GM18870 (cell line): ENCODE measurements around the gene HNRNPK.

ENCODE experiments used
- ATAC-seq: cut with Tn5 transposase; IDR thresholded peaks from one replicate; pipeline ENCODE4 v1.9.1; 2021; ENCODE audit warnings: moderate library complexity; ENCODE audit not compliant: unreplicated experiment

Gene HNRNPK

DNA sequence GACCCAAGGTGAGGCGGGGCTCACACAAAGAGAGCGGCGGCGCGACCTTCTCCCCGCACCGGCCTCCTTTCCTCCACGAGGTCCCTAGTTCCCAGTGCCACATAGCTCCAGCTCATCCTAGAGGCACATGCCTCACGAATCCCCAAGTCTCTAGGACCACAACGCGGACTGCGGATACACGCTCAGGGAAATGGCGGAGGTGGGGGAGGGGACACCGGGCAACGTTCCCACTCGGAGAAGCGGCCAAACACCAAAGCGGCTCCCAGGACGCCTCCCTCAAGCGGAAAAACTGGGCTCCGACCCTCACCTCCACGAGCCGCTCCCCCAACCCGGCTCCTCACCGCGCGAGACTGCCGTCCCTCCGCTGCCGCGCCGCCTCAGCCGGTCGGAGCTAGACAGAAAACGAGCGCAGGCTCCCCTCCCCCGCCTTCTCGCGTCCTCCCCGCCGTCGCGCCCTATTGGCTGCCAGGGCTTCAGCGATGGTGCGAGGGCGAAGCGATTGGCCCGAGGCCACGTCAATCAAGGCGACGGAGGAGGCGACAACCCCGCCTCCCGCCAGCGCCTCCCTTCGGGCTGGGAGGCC lies at the start of gene HNRNPK:
Gene HNRNPK (minus strand): TSS at position 404 of the 583 bp plus-strand sequence. CDS start 1,963 bp downstream, outside the sequence.
- peak; percentile 78 for ATAC-seq

- no peak for ATAC-seq
Observed at GRCh38 chr9:84027201-84027600, 47.2 kb upstream of the HNRNPK start.

- no peak for ATAC-seq
Observed at GRCh38 chr9:84024041-84024575, 44.1 kb upstream of the HNRNPK start.

GRCh38 chr9:84007662-84008061 lies 27.6 kb upstream of the HNRNPK start:
- no peak for ATAC-seq

DNA sequence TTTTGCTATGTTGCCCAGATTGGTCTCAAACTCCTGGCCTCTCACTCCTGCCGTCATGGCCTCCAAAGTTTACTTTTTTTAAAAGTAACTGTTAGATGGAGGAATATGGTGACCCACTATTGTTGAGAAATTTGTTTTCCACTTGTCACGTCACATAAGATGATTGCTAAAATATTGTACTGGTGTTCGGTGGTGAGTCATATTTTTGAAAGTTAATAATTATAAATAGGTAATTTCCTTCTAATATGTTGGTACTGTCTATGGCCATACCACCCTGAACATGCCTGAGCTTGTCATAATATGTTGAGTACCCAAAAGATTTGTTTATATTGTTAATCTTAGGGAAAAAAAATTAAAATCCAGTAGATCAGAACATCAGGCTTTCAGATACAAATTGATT lies 23.2 kb upstream of the HNRNPK start:
- ATAC-seq, result no peak

- ATAC-seq, result peak; percentile 80
Observed at GRCh38 chr9:84002344-84002743, 22.3 kb upstream of the HNRNPK start.

GRCh38 chr9:84001621-84002020 lies 21.6 kb upstream of the HNRNPK start:
- ATAC-seq, result no peak

GRCh38 chr9:84000186-84000585 lies 20.2 kb upstream of the HNRNPK start:
- no peak for ATAC-seq

DNA sequence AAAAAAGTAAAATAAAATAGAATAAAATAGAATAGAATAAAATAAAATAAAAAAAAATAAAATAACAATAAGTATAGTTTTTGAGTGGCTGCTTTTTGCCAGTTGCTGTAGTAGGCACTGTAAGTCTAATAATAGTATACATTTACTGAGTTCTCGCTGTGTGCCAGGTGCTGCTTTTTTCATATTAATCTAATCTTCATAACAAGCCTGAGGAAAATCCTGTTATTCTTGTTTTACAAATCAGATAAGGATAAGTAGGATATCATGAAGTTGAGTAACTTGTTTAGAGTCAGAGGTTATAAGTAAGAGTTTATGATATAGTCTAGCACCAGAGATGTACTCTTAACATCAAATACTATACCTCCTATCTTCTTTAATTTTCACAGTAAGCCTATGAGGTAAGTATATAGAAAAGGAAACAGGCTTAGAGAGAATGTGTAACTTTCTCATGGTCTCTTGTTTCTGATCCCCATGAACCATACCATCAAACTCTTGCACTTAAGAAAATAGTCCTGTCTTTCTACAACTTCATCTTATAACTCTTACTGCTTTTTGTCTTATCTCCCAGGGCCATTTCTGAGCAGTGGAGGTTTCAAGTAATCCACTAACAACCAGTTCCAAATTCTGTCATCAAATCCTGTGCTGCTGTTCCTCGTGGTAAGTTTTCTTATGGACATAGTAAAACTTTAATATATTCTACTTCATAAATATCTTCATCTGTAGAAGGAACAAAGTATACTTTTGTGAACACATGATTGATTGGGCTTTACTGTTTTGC lies 19.3 kb upstream of the HNRNPK start:
- no peak for ATAC-seq

- no peak for ATAC-seq
Observed at GRCh38 chr9:83996126-83996525, 16.1 kb upstream of the HNRNPK start.

DNA sequence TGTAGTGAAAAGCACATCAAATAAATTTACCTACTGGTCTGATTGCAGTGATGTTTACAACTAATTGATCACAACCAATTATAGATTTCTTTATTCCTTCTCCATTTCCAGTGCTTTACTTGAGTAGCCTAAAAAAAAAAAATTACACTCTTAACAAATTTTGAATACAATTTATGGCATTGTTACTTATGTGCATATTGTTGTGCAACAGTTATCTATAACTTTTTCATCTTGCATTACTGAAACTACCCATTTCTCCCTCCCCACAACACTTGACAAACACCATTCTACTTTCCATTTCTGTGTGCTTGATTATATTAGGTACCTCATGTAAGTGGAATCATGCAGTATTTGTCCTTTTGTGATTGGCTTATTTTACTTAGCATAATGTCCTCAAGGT lies 12.9 kb upstream of the HNRNPK start:
- ATAC-seq, result no peak

- no peak for ATAC-seq
Observed at GRCh38 chr9:83992407-83992806, 12.4 kb upstream of the HNRNPK start.

DNA sequence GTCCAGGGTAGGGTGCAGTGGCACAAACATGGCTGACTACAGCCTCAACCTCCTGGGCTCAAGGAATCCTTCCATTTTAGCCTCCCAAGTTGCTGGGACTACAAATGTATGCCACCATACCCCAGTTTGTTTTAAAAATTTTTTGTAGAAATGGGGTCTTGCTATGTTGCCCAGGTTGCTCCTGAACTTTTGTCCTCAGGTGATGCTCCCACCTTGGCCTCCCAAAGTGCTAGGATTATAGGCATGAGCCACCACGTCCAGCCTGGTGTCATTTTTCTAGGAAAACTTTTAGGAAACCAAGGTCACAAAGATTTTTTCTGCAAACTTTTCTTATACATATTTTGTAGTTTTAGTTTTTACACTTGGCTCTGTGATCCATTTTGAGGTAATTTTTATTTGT lies 11.3 kb upstream of the HNRNPK start:
- no peak for ATAC-seq

- ATAC-seq, result no peak
Observed at GRCh38 chr9:83988411-83988810, 8.4 kb upstream of the HNRNPK start.

- ATAC-seq, result no peak
Observed at GRCh38 chr9:83987402-83987791, 7.4 kb upstream of the HNRNPK start.

DNA sequence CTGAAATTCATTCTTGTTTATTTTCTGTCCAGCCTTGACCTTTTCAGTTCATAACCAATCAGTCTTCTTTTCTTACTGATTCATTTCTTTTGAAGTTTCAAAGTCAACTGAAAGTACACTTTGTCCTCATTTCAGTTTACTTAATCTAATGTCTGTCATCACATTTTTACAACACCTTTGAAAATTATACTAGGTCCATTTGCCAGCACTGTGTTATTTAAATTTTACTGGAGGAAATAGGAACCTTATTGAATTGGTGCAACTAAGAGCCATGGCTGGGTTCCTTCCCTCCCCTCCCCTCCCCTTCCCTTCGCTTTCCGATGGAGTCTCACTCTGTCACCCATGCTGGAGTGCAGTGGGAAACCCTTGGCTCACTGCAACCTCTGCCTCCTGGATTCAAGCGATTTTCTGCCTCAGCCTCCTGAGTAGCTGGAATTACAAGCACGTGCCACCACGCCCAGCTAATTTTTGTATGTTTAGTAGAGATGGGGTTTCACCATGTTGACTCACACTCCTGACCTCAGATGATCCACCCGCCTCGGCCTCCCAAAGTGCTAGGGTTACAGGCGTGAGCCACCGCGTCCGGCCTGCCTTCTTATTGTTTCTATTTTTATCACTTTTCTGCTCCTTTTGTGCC lies 6.9 kb upstream of the HNRNPK start:
- no peak for ATAC-seq

GRCh38 chr9:83986195-83986594 lies 6.2 kb upstream of the HNRNPK start:
- ATAC-seq, result no peak

DNA sequence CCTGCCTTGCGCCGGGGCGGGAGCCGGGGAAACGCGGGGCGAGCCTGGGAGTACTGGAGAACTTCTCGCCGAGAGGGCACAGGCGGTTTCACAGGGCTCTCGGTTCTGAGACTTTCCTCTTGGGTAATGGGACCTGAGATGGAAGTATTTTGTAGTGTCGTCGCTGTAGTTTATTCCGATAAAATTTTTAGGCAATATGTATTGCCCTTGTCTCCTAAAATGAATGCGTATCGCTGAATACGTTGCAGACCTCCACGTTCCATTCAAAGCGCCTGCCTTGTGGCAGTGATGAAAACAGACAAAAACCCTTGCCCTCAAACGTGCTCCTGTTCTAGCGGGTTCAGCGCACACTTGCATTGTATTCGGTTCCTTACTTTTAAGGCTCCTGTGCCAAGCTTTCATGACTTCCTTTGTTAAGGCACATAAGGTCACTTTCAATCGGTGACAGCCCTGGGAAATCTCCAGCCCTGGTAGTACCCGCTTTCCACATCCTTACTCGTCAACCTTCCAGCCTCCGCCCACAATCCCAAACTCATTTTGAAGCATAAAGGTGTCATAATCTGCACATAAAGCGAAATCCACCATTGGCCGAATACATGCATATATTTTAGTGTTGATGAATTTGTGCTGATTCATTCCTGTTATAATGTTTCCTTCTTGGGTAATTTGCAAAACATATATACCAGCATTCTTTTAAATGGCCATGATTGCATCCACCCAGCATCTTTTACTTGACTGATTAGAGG lies 1.3 kb upstream of the HNRNPK start:
- ATAC-seq, result peak; percentile 7

DNA sequence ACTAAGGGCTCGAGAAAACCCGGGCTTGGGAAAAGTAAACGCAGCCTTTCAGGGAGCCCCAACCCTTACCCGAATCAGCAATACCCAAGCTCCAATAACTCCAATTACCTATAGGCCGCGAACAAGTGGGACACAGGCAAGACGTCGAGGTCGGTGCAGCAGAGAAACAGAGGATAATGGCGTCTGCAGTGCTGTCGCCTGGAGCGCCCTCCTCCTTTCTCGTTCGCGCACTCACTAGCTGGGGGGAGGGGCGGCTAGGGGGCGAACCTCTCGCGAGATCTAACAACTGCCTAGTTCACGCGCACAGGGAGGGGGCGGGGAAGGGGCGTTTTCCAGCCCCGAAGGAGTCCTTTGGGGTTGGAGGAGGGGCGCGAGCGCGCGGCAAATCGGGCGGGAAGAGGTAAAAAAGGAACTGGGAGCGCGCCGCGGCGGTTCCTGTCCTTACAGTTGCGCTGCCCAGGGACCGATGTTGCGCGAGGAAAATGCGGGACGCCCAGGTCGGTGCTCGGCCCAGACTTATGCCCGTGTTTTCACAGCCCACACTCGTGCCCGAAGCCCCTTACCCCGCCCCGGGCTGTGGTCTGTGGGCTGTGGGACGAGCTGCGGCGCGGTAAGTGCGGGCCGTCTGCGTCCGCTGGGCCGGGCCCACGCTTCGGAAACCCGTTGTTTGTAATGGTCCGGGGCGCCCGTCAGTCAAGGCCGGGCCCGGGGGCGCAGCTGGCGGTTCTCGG lies 545 bp upstream of the HNRNPK start, which contains the start of gene RMI1:
Gene RMI1 (plus strand): TSS at position 411 of the 731 bp plus-strand sequence. CDS start 20,182 bp downstream, outside the sequence.
- ATAC-seq, result peak; percentile 61
